ENCODE measurements around the gene NUP160.
"Not testable (repeated sequence)": the region's sequence is repeated elsewhere in the genome, so short reads cannot be mapped to it uniquely, and the experiment has no call there.

DNA sequence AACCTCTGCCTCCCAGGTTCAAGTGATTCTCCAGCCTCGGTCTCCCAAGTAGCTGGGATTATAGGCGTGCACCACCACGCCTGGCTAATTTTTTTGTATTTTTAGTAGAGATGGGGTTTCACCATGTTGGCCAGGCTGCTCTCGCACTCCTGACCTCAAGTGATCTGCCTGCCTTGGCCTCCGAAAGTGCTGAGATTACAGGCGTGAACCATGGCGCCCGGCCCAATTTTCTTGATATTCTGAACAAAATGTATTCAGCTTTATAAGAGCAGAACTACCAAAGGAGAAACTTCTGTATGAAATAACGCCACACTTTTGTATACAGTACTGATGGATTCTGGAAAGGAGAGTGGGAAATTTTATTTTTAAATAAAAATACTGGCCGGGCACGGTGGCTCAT, 88.9 kb downstream of the NUP160 start:
- TF ChIP-seq, protein P1, sequence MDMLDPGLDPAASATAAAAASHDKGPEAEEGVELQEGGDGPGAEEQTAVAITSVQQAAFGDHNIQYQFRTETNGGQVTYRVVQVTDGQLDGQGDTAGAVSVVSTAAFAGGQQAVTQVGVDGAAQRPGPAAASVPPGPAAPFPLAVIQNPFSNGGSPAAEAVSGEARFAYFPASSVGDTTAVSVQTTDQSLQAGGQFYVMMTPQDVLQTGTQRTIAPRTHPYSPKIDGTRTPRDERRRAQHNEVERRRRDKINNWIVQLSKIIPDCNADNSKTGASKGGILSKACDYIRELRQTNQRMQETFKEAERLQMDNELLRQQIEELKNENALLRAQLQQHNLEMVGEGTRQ (IDR thresholded peaks at IDR 0.05; ENCODE audit: low read depth, low read length), result not testable (repeated sequence)
- TF ChIP-seq, protein P2, sequence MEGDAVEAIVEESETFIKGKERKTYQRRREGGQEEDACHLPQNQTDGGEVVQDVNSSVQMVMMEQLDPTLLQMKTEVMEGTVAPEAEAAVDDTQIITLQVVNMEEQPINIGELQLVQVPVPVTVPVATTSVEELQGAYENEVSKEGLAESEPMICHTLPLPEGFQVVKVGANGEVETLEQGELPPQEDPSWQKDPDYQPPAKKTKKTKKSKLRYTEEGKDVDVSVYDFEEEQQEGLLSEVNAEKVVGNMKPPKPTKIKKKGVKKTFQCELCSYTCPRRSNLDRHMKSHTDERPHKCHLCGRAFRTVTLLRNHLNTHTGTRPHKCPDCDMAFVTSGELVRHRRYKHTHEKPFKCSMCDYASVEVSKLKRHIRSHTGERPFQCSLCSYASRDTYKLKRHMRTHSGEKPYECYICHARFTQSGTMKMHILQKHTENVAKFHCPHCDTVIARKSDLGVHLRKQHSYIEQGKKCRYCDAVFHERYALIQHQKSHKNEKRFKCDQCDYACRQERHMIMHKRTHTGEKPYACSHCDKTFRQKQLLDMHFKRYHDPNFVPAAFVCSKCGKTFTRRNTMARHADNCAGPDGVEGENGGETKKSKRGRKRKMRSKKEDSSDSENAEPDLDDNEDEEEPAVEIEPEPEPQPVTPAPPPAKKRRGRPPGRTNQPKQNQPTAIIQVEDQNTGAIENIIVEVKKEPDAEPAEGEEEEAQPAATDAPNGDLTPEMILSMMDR (conservative IDR thresholded peaks at IDR 0.05; ENCODE audit: low read depth, low read length), result not testable (repeated sequence)
